Measurements from ENCODE around the gene TTC34.

DNA sequence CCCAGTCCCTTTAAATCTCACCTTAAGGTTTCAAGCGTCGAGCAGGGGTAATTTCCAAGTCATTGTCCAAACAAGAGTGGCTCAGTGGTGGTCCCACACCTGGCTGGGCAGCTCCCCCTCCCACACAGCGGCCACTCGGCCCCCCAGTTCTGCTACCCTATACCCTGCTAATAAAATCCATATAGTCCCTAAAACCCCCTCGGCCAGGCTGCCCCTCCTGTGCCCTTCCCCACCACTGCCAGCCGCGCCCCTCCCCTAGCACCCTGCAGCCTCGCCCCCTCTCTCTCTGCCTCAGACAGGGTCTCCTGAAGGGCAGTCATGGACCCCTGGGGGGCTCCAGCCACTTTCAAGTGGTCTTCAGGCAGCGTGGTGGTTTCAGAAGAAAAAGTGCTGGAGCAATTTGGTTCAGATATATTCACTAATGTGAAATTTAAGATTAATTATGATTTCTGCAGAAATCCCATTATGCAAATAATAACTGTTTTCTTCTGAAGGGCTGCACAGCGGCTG, 34.2 kb upstream of the TTC34 start:
- TF ChIP-seq EZH2 (IDR thresholded peaks at IDR 0.05; ENCODE audit: borderline replicate concordance, low read length) (no peak), CTCF (conservative IDR thresholded peaks at IDR 0.05 in 1 of 2, IDR thresholded peaks at IDR 0.05 in 1 of 2; ENCODE audit: extremely low read depth in 1 of 2, insufficient read depth in 1 of 2, low read depth in 1 of 2, low read length in 2 of 2) (no peak)

Data from mammary epithelial cell (primary cell).